ENCODE data around the gene REN.

Gene REN

GRCh38 chr1:204106825-204107224 lies 59.3 kb downstream of the REN start:
- DNase-seq (ENCODE audit: low read depth) = no peak

- no peak for DNase-seq (ENCODE audit: low read depth)
Measured at GRCh38 chr1:204105131-204105515, 61.0 kb downstream of the REN start.

Measured in ELR (cell line).